ENCODE data around the gene ARHGAP44. TPM values are rescaled to one million over a fixed set of nuclear protein-coding genes. Genes with fewer than 3 reads are reported as not detected.
"Not testable (repeated sequence)": the region's sequence is repeated elsewhere in the genome, so short reads cannot be mapped to it uniquely, and the experiment has no call there.

ARHGAP44 gene
- total RNA-seq, 1 experiment from 2014 or later, result 0.40 TPM

GRCh38 chr17:12877953-12878669 lies 88.8 kb downstream of the ARHGAP44 start:
- no peaks in the 10 kb centered on the region for H3K79me2 ChIP-seq (ENCODE audit: low read length)
- no TSS peak for BruUV-seq (replicated peaks)
- intact Hi-C loops (cut with micrococcal nuclease), result no loop called here
- H3K9me2 ChIP-seq (replicated peaks; ENCODE audit: low read length), result no peaks in the 10 kb centered on the region
- no peaks in the 10 kb centered on the region for H3K36me3 ChIP-seq (ENCODE audit: low read depth, low read length)
- no peak overlapping the region for H3K4me3 ChIP-seq (ENCODE audit: low read length)
- H3K9ac ChIP-seq (ENCODE audit: low read length), result no peak overlapping the region
- no peaks in the 10 kb centered on the region for H3K4me1 ChIP-seq (ENCODE audit: insufficient read depth, low read length)
- no peak overlapping the region for H3K4me2 ChIP-seq (ENCODE audit: low read length)
- no peak overlapping the region for H2AFZ ChIP-seq (ENCODE audit: low read length)
- H3F3A ChIP-seq (ENCODE audit: low read length, unreplicated experiment), result no peaks in the 10 kb centered on the region
- TF ChIP-seq EZH2phosphoT487 (IDR thresholded peaks at IDR 0.05; ENCODE audit: borderline replicate concordance, low read length), result no peak
- TF ChIP-seq CTCF (conservative IDR thresholded peaks at IDR 0.05; ENCODE audit: low read depth, low read length), result no peak
- no peak for TF ChIP-seq EZH2 (IDR thresholded peaks at IDR 0.05; ENCODE audit: low read length, unreplicated experiment)
- H4K20me1 ChIP-seq (ENCODE audit: low read length), result no peaks in the 10 kb centered on the region
- no peak for ATAC-seq
- ChIA-PET CTCF (no interaction called here), POLR2A (ENCODE audit: unreplicated experiment) (no interaction called here)
- H3K9me3 ChIP-seq (ENCODE audit: low read length), result no peaks in the 10 kb centered on the region; the same call in 1 of the 2 replicates
- H3K27ac ChIP-seq (ENCODE audit: low read length), result no peak overlapping the region
- DNase-seq, result no peak
- H3K27me3 ChIP-seq (ENCODE audit: low read length), result peaks cover 2% of the 10 kb centered on the region; the same call in 1 of the 2 replicates

GRCh38 chr17:12879096-12879495 lies 89.8 kb downstream of the ARHGAP44 start:
- intact Hi-C loops (cut with micrococcal nuclease); H3F3A ChIP-seq (ENCODE audit: low read length, unreplicated experiment); H3K4me3 ChIP-seq (ENCODE audit: low read length); H2AFZ ChIP-seq (ENCODE audit: low read length); H3K9me2 ChIP-seq (replicated peaks; ENCODE audit: low read length); ATAC-seq; H3K27me3 ChIP-seq (ENCODE audit: low read length); H3K9ac ChIP-seq (ENCODE audit: low read length); H3K27ac ChIP-seq (ENCODE audit: low read length); H3K79me2 ChIP-seq (ENCODE audit: low read length); H3K4me2 ChIP-seq (ENCODE audit: low read length); H3K9me3 ChIP-seq (ENCODE audit: low read length); POLR2A ChIA-PET (ENCODE audit: unreplicated experiment); H3K4me1 ChIP-seq (ENCODE audit: insufficient read depth, low read length); H4K20me1 ChIP-seq (ENCODE audit: low read length); CTCF ChIA-PET; DNase-seq; BruUV-seq (replicated peaks); H3K36me3 ChIP-seq (ENCODE audit: low read depth, low read length): not testable (repeated sequence)

GRCh38 chr17:12883472-12883871 lies 94.2 kb downstream of the ARHGAP44 start:
- Histone ChIP-seq H3K4me2 (ENCODE audit: low read length) (no peak overlapping the region), H3F3A (ENCODE audit: low read length, unreplicated experiment) (no peaks in the 10 kb centered on the region), H3K36me3 (ENCODE audit: low read depth, low read length) (no peaks in the 10 kb centered on the region), H3K79me2 (ENCODE audit: low read length) (no peaks in the 10 kb centered on the region), H4K20me1 (ENCODE audit: low read length) (no peaks in the 10 kb centered on the region), H3K27me3 (ENCODE audit: low read length) (no peaks in the 10 kb centered on the region), H3K4me3 (ENCODE audit: low read length) (no peak overlapping the region), H3K27ac (ENCODE audit: low read length) (no peak overlapping the region), H2AFZ (ENCODE audit: low read length) (no peak overlapping the region), H3K9me3 (ENCODE audit: low read length) (no peaks in the 10 kb centered on the region; the same call in 1 of the 2 replicates), H3K9ac (ENCODE audit: low read length) (no peak overlapping the region), H3K9me2 (replicated peaks; ENCODE audit: low read length) (no peaks in the 10 kb centered on the region), H3K4me1 (ENCODE audit: insufficient read depth, low read length) (no peaks in the 10 kb centered on the region)
- POLR2A ChIA-PET (ENCODE audit: unreplicated experiment), result no interaction called here
- ATAC-seq (no peak), DNase-seq (no peak)
- BruUV-seq (replicated peaks), result no TSS peak
- intact Hi-C loops (cut with micrococcal nuclease), result no loop called here
- CTCF ChIA-PET, result no interaction called here
- no peak for TF ChIP-seq EZH2 (IDR thresholded peaks at IDR 0.05; ENCODE audit: low read length, unreplicated experiment)
- no peak for TF ChIP-seq EZH2phosphoT487 (IDR thresholded peaks at IDR 0.05; ENCODE audit: borderline replicate concordance, low read length)
- TF ChIP-seq CTCF (conservative IDR thresholded peaks at IDR 0.05; ENCODE audit: low read depth, low read length), result no peak
